K562 (cell line): ENCODE results near the gene ELMO1. TPM values are rescaled to one million over a fixed set of nuclear protein-coding genes. Genes with fewer than 3 reads are reported as not detected.

Experiments
- ATAC-seq: fragments of 200-7000 bp; cut with Tn5 transposase; 3 replicates; pipeline ENCODE4 v1.9.1; 2020; ENCODE audit warnings: moderate library complexity
- BruUV-seq: library from RNA; stranded (reverse); fragments of 400-500 nt; replicated peaks from 2 replicates; lab custom pipeline; 2021; lab: Mats Ljungman, UMichigan
- CTCF ChIA-PET: fragments of 300-600 bp; formaldehyde crosslinking; extraction: SDS; loops from one replicate; lab custom pipeline; 2021; ENCODE audit warnings: low intra/inter-chr PET ratio; lab: Yijun Ruan, JAX
- POLR2A ChIA-PET: fragments of 300-600, 350-650 bp; sonication (Branson Sonifier 250); formaldehyde crosslinking; extraction: SDS; loops from one replicate; lab custom pipeline; 2021; ENCODE audit warnings: antibody characterized with exemption, inconsistent platforms; lab: Yijun Ruan, JAX
- DNase-seq, 4 experiments: peaks; one replicate each; pipeline versions ENCODE4 v3.0.0 to v3.0.0-alpha.2; 2011 to 2018; ENCODE audit warnings: low spot score in 3 of 4, mixed read lengths in 3 of 4; ENCODE audit errors: extremely low read depth in 1 of 4
- FAIRE-seq: peaks from 2 replicates; lab custom pipeline; 2011; peaks lifted over from hg19 to GRCh38; lab: Jason Lieb, UNC
- H2AFZ ChIP-seq: 2 replicates; pipeline ENCODE4 v1.6.0; 2011; ENCODE audit warnings: low read depth, low read length, control low read depth, inconsistent platforms
- H3K27ac ChIP-seq: fragments of 200-600 bp; 3 replicates; pipeline ENCODE4 v1.8.0; 2011; ENCODE audit warnings: low read depth, mild to moderate bottlenecking, control low read depth, inconsistent platforms, low read length, moderate library complexity, mixed read lengths; ENCODE audit errors: extremely low read depth
- H3K27me3 ChIP-seq, 2 experiments: fragments of 300-600 bp in 1 of 2; 2 replicates in 1 of 2; 3 replicates in 1 of 2; pipeline versions ENCODE4 v1.6.0 to v1.8.0; 2011; ENCODE audit warnings: inconsistent platforms in 2 of 2, low read length in 2 of 2, mild to moderate bottlenecking in 1 of 2, mixed read lengths in 1 of 2, moderate library complexity in 1 of 2; ENCODE audit not compliant: control insufficient read depth in 2 of 2, insufficient read depth in 2 of 2
- H3K36me3 ChIP-seq: fragments of 300-600 bp; 3 replicates; pipeline ENCODE4 v1.8.0; 2011; ENCODE audit warnings: mild to moderate bottlenecking, low read length, inconsistent platforms; ENCODE audit not compliant: control insufficient read depth, insufficient read depth
- H3K4me1 ChIP-seq, 2 experiments: fragments of 200-600 bp in 1 of 2; replicated peaks in 1 of 2; 2 replicates in 1 of 2; 3 replicates in 1 of 2; pipeline versions ENCODE4 v1.5.1 to v1.8.0; 2011; ENCODE audit warnings: inconsistent platforms in 2 of 2, low read length in 2 of 2, mild to moderate bottlenecking in 1 of 2, mixed read lengths in 1 of 2, moderate library complexity in 1 of 2; ENCODE audit not compliant: control insufficient read depth in 2 of 2, insufficient read depth in 2 of 2
- H3K4me2 ChIP-seq: 2 replicates; pipeline ENCODE4 v1.6.1; 2011; ENCODE audit warnings: low read length, control low read depth, inconsistent platforms, mixed read lengths; ENCODE audit not compliant: insufficient read depth
- H3K4me3 ChIP-seq: fragments of 200-600 bp; sonication (generic), shearing (Covaris generic); 2 replicates; pipeline ENCODE4 v1.5.1; 2016; ENCODE audit warnings: control low read depth, inconsistent platforms
- H3K79me2 ChIP-seq: fragments of 200-600 bp; 3 replicates; pipeline ENCODE4 v1.8.0; 2011; ENCODE audit warnings: low read length, inconsistent platforms; ENCODE audit not compliant: control insufficient read depth, insufficient read depth
- H3K9ac ChIP-seq, 2 experiments: 2 replicates each; pipeline versions ENCODE4 v1.6.0 to v1.6.1; 2011; ENCODE audit warnings: low read depth in 2 of 2, low read length in 2 of 2, control low read depth in 1 of 2, inconsistent platforms in 1 of 2, mild to moderate bottlenecking in 1 of 2, mixed read lengths in 1 of 2; ENCODE audit not compliant: insufficient read depth in 1 of 2
- H3K9me1 ChIP-seq: one replicate; pipeline ENCODE4 v1.6.0; 2011; ENCODE audit warnings: inconsistent platforms, mild to moderate bottlenecking, low read length, moderate library complexity; ENCODE audit not compliant: control insufficient read depth, insufficient read depth
- H3K9me3 ChIP-seq: replicated peaks from 2 replicates; pipeline ENCODE4 v1.5.1; 2011; ENCODE audit warnings: low read depth, low read length, inconsistent platforms; ENCODE audit not compliant: control insufficient read depth, insufficient read depth
- H4K20me1 ChIP-seq: replicated peaks from 2 replicates; pipeline ENCODE4 v1.6.1; 2011; ENCODE audit warnings: low read length, inconsistent platforms, mixed read lengths; ENCODE audit not compliant: control insufficient read depth, insufficient read depth
- ARHGAP35 ChIP-seq: fragments of 450-650 bp; IDR thresholded peaks from 2 replicates; pipeline ENCODE4 v1.6.1; 2018; ENCODE audit not compliant: partially characterized antibody
- ARID1B ChIP-seq: fragments of 450-650 bp; IDR thresholded peaks from 2 replicates; pipeline ENCODE4 v1.6.1; 2016; ENCODE audit warnings: antibody characterized with exemption, mild to moderate bottlenecking, inconsistent platforms
- BHLHE40 ChIP-seq: IDR thresholded peaks from 2 replicates; pipeline ENCODE4 v1.6.1; 2011; ENCODE audit warnings: low read length, improper control_type of control experiment
- FUS ChIP-seq: fragments of 200-400 bp; formaldehyde crosslinking; optimal IDR thresholded peaks from 2 replicates; pipeline ENCODE3; 2017; ENCODE audit warnings: low read depth, low read length
- HNRNPUL1 ChIP-seq: fragments of 200-400 bp; formaldehyde crosslinking; IDR thresholded peaks from 2 replicates; pipeline ENCODE4 v1.6.1; 2017; ENCODE audit warnings: low read length
- KAT2B ChIP-seq: IDR thresholded peaks from one replicate; pipeline ENCODE4 v1.6.1; 2012; ENCODE audit warnings: low read depth, mild to moderate bottlenecking, control low read depth, inconsistent platforms, low read length, moderate library complexity
- MAFF ChIP-seq: IDR thresholded peaks from 2 replicates; pipeline ENCODE4 v1.6.1; 2012; ENCODE audit warnings: low read length, improper control_type of control experiment
- MTA1 ChIP-seq: fragments of 450-650 bp; IDR thresholded peaks from 2 replicates; pipeline ENCODE4 v1.6.1; 2017; ENCODE audit warnings: borderline replicate concordance
- POLR3A ChIP-seq: IDR thresholded peaks from 2 replicates; pipeline ENCODE4 v1.6.1; 2011; ENCODE audit warnings: borderline replicate concordance, mild to moderate bottlenecking, moderate library complexity; ENCODE audit not compliant: insufficient read length, insufficient read depth; ENCODE audit errors: extremely low read depth
- SMAD4 ChIP-seq: fragments of 250-450 bp; sonication (Bioruptor Pico); conservative IDR thresholded peaks from 2 replicates; pipeline ENCODE4 v1.8.0; 2021; ENCODE audit warnings: inconsistent platforms, mild to moderate bottlenecking, moderate library complexity
- U2AF1 ChIP-seq: fragments of 200-400 bp; formaldehyde crosslinking; optimal IDR thresholded peaks from 2 replicates; pipeline ENCODE3; 2017; ENCODE audit warnings: mild to moderate bottlenecking, low read depth, low read length, moderate library complexity
- ZC3H11A ChIP-seq: IDR thresholded peaks from 2 replicates; pipeline ENCODE4 v1.6.1; 2012; ENCODE audit warnings: low read depth, low read length, improper control_type of control experiment
- ZNF282 ChIP-seq: sonication (generic); formaldehyde crosslinking; IDR thresholded peaks from 2 replicates; pipeline ENCODE4 v1.8.1; 2023; ENCODE audit warnings: missing genetic modification reagents
- ZNF764 ChIP-seq: fragments of 250-450 bp; sonication (Bioruptor Pico); IDR thresholded peaks from 2 replicates; pipeline ENCODE4 v1.4.0; 2020; ENCODE audit warnings: low read depth, mild to moderate bottlenecking, moderate library complexity
- WGBS: fragments of 100-300 bp; shearing (Covaris generic); methylation state at CpG from one replicate; pipeline ENCODE4 v1.1.6; 2016; ENCODE audit warnings: low coverage, mixed read lengths; ENCODE audit not compliant: insufficient coverage; ENCODE audit errors: missing lambda C conversion rate; 5-methylcytosine and 5-hydroxymethylcytosine counted together
- in situ Hi-C: fragments of 300-500 bp; cut with MboI; formaldehyde crosslinking; loops from 4 replicates; pipeline ENCODE4 v1.15.0; 2018; ENCODE audit warnings: inconsistent platforms, mixed read lengths
- intact Hi-C: fragments of 100-400 bp; cut with micrococcal nuclease; formaldehyde crosslinking; loops from 2 replicates; pipeline ENCODE4 v1.14.2; 2022
- polyA plus RNA-seq, 8 experiments: library from polyadenylated mRNA; depleted of rRNA in 4 of 8; stranded (reverse) in 5 of 8; unstranded in 3 of 8; fragments of >200 nt; fragmentation: Nextera tagmentation in 2 of 8; fragmentation: Illumina TruSeq in 1 of 8; extraction: Ambion mirVana in 2 of 8; extraction: Trizol in 1 of 8; gene quantifications; 2 replicates each; pipeline versions ENCODE4 v1.2.1 to v1.2.3, GENCODE V29; 2011 to 2014; ENCODE audit warnings: inconsistent platforms in 1 of 8, missing spikeins in 1 of 8
- total RNA-seq, 7 experiments: library from RNA; depleted of rRNA in 6 of 7; stranded (reverse); fragments of >200 nt in 6 of 7; fragmentation: Illumina TruSeq in 2 of 7; extraction: Trizol in 2 of 7; gene quantifications; 2 replicates each; pipeline versions ENCODE4 v1.2.1 to v1.2.3, GENCODE V29; 2011 to 2021; ENCODE audit warnings: low replicate concordance in 1 of 7
- TF ChIP-seq, protein P1 (sequence below), 2 experiments: fragments of 200-800 bp in 1 of 2; sonication (Bioruptor generic) in 1 of 2; sonication (generic) in 1 of 2; formaldehyde crosslinking in 1 of 2; IDR thresholded peaks in 1 of 2; conservative IDR thresholded peaks in 1 of 2; 2 replicates each; pipeline versions ENCODE4 v1.5.0 to v1.6.1; 2016 to 2020; ENCODE audit warnings: missing compliant biosample characterization in 1 of 2, missing genetic modification characterization in 1 of 2, missing genetic modification reagents in 1 of 2
- TF ChIP-seq, protein P2 (sequence below): fragments of 250-450 bp; sonication (Bioruptor Pico); IDR thresholded peaks from 2 replicates; pipeline ENCODE4 v1.4.0; 2020
- TF ChIP-seq, protein P3 (sequence below): IDR thresholded peaks from 2 replicates; pipeline ENCODE4 v1.6.1; 2012; ENCODE audit warnings: low read depth, low read length, improper control_type of control experiment, borderline replicate concordance

ELMO1 gene
- total and polyA plus RNA-seq, 9 of the 15 experiments (the other 6 are each of a cell fraction or from before 2014, with no cell fraction given), result 0.36 to 7.2 (median 3.6) TPM

DNA sequence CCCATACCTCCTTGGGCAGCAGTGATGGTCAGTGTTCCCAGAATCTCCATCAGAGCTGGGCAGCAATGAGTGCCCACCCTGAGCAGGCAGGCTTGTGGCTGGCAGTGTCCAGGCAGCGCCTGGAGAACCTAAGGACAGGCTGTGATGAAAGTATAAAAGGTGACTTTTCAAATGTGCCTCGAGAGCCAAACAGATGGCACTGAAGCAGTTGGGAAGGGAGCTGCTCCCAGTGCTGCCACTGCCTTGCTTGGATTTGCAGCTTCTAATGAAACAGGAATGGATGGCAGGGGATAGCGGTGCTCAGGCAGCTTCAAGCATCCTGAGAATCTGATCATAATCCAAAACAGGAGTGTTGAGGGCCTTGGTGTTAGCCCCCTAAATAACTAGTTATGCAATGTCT, 544.6 kb downstream of the ELMO1 start:
- Histone ChIP-seq H3K79me2 (no peaks in the 10 kb centered on the region), H2AFZ (no peak overlapping the region), H3K4me1 (no peaks in the 10 kb centered on the region), H3K4me3 (no peak overlapping the region), H3K4me2 (no peak overlapping the region), H3K27me3 (no peaks in the 10 kb centered on the region; a peak in 1 of 5 replicates), H3K9me1 (no peaks in the 10 kb centered on the region), H3K9ac (no peak overlapping the region), H4K20me1 (no peaks in the 10 kb centered on the region), H3K9me3 (no peaks in the 10 kb centered on the region), H3K27ac (no peak overlapping the region), H3K36me3 (no peaks in the 10 kb centered on the region)
- no peak for DNase-seq
- FAIRE-seq, result no peak
- in situ Hi-C loops (no loop called here), intact Hi-C loops (no loop called here)
- no TSS peak for BruUV-seq
- CTCF ChIA-PET, result no interaction called here
- TF ChIP-seq POLR3A, result no peak
- no peak for TF ChIP-seq ARID1B
- TF ChIP-seq ARHGAP35, result no peak
- no peak for TF ChIP-seq KAT2B
- TF ChIP-seq HNRNPUL1, result no peak
- TF ChIP-seq, protein P1, sequence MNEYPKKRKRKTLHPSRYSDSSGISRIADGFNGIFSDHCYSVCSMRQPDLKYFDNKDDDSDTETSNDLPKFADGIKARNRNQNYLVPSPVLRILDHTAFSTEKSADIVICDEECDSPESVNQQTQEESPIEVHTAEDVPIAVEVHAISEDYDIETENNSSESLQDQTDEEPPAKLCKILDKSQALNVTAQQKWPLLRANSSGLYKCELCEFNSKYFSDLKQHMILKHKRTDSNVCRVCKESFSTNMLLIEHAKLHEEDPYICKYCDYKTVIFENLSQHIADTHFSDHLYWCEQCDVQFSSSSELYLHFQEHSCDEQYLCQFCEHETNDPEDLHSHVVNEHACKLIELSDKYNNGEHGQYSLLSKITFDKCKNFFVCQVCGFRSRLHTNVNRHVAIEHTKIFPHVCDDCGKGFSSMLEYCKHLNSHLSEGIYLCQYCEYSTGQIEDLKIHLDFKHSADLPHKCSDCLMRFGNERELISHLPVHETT (CRISPR knock-in tag; conservative IDR thresholded peaks at IDR 0.05 in 1 of 2, IDR thresholded peaks at IDR 0.05 in 1 of 2), result no peak
- TF ChIP-seq FUS, result no peak
- TF ChIP-seq U2AF1, result no peak
- TF ChIP-seq MTA1, result no peak
- TF ChIP-seq BHLHE40, result no peak
- TF ChIP-seq MAFF, result no peak
- TF ChIP-seq ZNF282 (CRISPR knock-in tag), result no peak
- TF ChIP-seq SMAD4 (CRISPR knock-in tag), result no peak
- no peak for TF ChIP-seq ZNF764 (CRISPR knock-in tag)
- TF ChIP-seq ZC3H11A, result no peak
- TF ChIP-seq, protein P2, sequence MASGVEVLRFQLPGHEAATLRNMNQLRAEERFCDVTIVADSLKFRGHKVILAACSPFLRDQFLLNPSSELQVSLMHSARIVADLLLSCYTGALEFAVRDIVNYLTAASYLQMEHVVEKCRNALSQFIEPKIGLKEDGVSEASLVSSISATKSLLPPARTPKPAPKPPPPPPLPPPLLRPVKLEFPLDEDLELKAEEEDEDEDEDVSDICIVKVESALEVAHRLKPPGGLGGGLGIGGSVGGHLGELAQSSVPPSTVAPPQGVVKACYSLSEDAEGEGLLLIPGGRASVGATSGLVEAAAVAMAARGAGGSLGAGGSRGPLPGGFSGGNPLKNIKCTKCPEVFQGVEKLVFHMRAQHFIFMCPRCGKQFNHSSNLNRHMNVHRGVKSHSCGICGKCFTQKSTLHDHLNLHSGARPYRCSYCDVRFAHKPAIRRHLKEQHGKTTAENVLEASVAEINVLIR (CRISPR knock-in tag), result no peak
- TF ChIP-seq, protein P3, sequence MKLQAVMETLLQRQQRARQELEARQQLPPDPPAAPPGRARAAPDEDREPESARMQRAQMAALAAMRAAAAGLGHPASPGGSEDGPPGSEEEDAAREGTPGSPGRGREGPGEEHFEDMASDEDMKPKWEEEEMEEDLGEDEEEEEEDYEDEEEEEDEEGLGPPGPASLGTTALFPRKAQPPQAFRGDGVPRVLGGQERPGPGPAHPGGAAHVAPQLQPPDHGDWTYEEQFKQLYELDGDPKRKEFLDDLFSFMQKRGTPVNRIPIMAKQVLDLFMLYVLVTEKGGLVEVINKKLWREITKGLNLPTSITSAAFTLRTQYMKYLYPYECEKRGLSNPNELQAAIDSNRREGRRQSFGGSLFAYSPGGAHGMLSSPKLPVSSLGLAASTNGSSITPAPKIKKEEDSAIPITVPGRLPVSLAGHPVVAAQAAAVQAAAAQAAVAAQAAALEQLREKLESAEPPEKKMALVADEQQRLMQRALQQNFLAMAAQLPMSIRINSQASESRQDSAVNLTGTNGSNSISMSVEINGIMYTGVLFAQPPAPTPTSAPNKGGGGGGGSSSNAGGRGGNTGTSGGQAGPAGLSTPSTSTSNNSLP, result no peak
- POLR2A ChIA-PET, result no interaction called here
- 0% methylated on average over 3 of the region's 3 CpGs for WGBS
- no peak for ATAC-seq
